HG03442 (cell line): Measurements from ENCODE around the gene SH3BGRL3.
"Not testable (repeated sequence)": the region's sequence is repeated elsewhere in the genome, so short reads cannot be mapped to it uniquely, and the experiment has no call there.

ENCODE experiments used
- ATAC-seq: cut with Tn5 transposase; IDR thresholded peaks from one replicate; pipeline ENCODE4 v1.9.1; 2021; ENCODE audit warnings: mild to moderate bottlenecking, moderate library complexity; ENCODE audit not compliant: unreplicated experiment

The SH3BGRL3 gene

GRCh38 chr1:26315874-26316850, 36.3 kb downstream of the SH3BGRL3 start:
- ATAC-seq: no peak

DNA sequence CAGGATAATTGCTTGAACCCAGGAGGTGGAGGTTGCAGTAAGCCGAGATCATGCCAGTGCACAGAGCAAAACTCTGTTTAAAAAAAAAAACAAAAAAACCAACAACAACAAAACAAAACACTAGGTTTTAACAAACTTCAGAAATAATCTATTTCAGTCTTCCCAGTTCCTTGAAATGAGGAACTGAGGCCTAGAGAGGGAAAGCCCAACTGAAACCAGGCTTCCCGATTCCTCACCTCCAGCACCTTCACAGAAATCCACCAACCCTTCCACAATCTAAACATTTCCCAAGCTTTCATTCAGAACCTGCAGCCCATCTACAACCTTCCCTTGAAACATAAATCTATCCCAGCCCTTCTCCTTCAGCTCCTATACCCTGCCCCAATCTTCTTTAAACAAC, 37.3 kb downstream of the SH3BGRL3 start:
- no peak for ATAC-seq

- peak; percentile 38 for ATAC-seq
Measured at GRCh38 chr1:26317612-26318337, 37.9 kb downstream of the SH3BGRL3 start, which contains the start of gene CD52. Gene CD52 (plus strand): TSS chr1:26317958. CDS start chr1:26318018, 60 bp downstream.

DNA sequence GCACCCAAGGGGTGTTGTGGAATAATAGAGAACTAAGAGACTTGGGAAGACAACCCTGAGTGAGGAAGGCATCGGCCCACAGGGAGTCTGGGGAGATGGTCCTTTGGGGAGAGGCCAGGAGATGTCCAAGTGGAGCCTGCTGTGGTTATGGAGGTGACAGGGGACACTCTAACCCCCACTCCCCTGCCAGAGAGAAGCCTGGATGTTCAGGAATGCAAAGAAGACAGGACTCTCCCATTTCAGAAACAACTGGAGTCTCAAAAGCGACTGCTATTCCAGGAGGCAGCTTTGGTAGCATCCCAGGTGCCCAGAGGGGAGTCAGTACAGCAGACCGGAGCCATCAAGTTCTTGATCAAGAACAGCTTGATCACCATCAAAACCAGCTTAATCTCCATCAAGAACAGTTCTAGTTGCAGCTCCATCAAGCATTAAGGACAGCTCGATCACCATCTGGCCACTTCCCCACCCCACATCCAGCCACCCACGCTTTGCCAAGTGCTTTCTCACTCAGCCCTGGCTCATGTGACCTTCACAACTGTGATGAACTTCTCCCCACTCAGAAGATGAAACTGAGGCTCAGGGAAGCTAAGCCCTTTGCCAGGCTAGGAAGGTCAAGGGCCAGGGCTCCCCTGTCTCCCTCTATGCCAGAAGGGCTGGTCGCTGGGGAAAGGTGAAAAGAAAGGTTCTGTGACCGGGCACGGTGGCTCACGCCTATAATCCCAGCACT, 38.6 kb downstream of the SH3BGRL3 start:
- no peak for ATAC-seq

DNA sequence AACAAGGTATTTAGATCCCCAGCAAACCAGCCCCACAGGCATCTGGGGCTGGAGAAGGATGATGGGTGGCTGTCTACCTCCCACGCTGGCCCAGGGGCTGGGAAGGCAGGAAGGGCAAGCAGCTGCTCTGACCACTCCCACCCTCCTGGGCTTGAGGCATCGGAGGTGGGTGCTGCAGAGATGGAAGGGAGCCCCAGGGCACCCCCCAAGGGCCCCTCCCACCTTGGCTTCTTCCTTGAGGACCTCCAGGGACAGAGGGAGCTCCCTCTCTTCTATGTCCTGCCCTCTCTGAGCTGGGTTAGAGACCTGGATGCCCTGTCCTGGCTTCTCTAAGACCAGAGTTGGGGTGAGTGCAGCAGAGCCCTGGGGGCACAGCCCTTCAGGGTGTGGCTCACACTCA, 41.0 kb downstream of the SH3BGRL3 start:
- ATAC-seq: no peak

- ATAC-seq: peak; percentile 31
Measured at GRCh38 chr1:26321315-26322041, 41.6 kb downstream of the SH3BGRL3 start.

- ATAC-seq: no peak
Measured at GRCh38 chr1:26322042-26322331, 42.1 kb downstream of the SH3BGRL3 start.

DNA sequence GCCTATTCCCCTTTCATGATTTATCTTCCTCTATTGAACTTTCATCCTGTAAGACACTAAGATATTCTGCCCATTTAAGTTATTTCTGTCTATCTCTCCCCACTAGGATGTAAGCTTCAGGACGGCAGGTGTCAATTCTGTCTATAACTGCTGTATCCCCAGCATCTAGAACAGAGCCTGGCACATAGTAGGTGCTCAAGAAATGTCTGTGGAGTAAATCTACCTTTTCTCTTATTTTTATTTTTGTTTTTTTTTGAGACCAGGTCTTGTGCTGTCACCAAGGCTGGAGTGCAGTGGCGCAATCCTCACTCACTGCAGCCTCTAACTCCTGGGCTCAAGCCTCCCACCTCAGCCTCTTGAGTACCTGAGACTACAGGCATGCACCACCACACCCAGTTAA, 43.5 kb downstream of the SH3BGRL3 start:
- ATAC-seq: no peak

- no peak for ATAC-seq
Measured at GRCh38 chr1:26324550-26324949, 44.7 kb downstream of the SH3BGRL3 start.

- no peak for ATAC-seq
Measured at GRCh38 chr1:26327956-26328362, 48.1 kb downstream of the SH3BGRL3 start.

- ATAC-seq: no peak
Measured at GRCh38 chr1:26328597-26328996, 48.7 kb downstream of the SH3BGRL3 start.

- not testable (repeated sequence) for ATAC-seq
Measured at GRCh38 chr1:26329380-26329779, 49.5 kb downstream of the SH3BGRL3 start.

DNA sequence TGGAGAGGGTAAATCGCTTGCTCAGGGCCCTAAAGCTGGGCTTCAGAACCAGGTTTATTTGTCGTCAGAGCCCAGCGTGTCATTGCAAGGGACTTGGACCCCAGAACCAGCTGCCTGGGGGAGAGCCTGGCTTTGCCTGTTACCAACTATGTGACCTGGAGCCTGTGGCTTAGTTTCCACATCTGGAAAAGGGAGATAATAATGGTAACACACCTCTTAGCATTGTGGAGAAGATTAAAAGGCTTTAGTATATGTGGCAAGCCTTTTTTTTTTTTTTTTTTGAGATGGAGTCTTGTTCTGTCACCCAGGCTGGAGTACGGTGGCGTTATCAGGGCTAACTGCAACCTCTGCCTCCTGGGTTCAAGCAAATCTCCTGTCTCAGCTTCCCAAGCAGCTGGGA, 50.4 kb downstream of the SH3BGRL3 start:
- no peak for ATAC-seq
